GM08714 (cell line): Measurements from ENCODE around the gene FPR2.

Experiments
- H3K4me3 ChIP-seq: fragments of 200-500 bp; sonication (Bioruptor generic); 2 replicates; pipeline ENCODE4 v1.5.1; 2014; ENCODE audit warnings: mild to moderate bottlenecking, low read length, inconsistent platforms
- ZNF274 ChIP-seq: IDR thresholded peaks from 2 replicates; pipeline ENCODE4 v1.6.1; 2012; ENCODE audit warnings: mild to moderate bottlenecking, low read depth, low read length

Gene FPR2

DNA sequence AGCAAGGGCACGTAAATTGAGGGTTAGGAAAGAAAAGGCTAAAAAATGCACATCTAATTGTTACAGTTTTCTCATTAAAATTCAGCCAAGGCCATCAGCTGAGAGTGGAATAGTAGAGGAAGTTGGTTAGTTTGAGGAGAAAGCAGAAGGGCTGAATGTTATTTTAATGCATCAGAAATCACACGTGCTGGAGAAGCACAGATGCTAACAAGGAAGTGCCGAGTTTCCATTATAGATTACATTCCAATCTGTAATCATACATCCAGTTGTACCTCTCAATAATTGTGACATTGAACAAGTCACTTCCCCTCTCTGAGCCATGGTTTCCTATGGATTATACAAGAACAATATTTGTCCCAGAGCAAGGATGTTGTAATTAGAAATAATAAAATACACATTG lies 59.0 kb downstream of the FPR2 start:
- H3K4me3 ChIP-seq, result no peak overlapping the region
- TF ChIP-seq ZNF274, result no peak
